H9 (cell line): ENCODE data around the gene TSPOAP1. TPM values are rescaled to one million over a fixed set of nuclear protein-coding genes. Genes with fewer than 3 reads are reported as not detected.

Experiments used
- DNase-seq: peaks from one replicate; pipeline ENCODE4 v3.0.0-alpha.2; 2017
- H2AFZ ChIP-seq: one replicate; pipeline ENCODE4 v1.6.1; 2013; ENCODE audit warnings: mild to moderate bottlenecking, low read length, control low read depth, moderate library complexity
- H2AK5ac ChIP-seq: 2 replicates; pipeline ENCODE4 v1.6.1; 2013; ENCODE audit warnings: low read length, control low read depth, mixed read lengths; ENCODE audit not compliant: insufficient read length
- H2BK120ac ChIP-seq: one replicate; pipeline ENCODE4 v1.6.1; 2013; ENCODE audit warnings: low read depth, mild to moderate bottlenecking, low read length, control low read depth, inconsistent platforms; ENCODE audit not compliant: poor library complexity, severe bottlenecking
- H2BK12ac ChIP-seq: 2 replicates; pipeline ENCODE4 v1.6.1; 2013; ENCODE audit warnings: low read length, control low read depth, mixed read lengths, low read depth; ENCODE audit not compliant: insufficient read length
- H2BK15ac ChIP-seq: 2 replicates; pipeline ENCODE4 v1.6.1; 2013; ENCODE audit warnings: low read depth, low read length, control low read depth
- H2BK20ac ChIP-seq: one replicate; pipeline ENCODE4 v1.6.1; 2013; ENCODE audit warnings: low read depth, mild to moderate bottlenecking, low read length, control low read depth, inconsistent platforms; ENCODE audit not compliant: poor library complexity, severe bottlenecking
- H2BK5ac ChIP-seq: 2 replicates; pipeline ENCODE4 v1.6.1; 2013; ENCODE audit warnings: low read length, control low read depth, mixed read lengths; ENCODE audit not compliant: insufficient read length
- H3K14ac ChIP-seq: 2 replicates; pipeline ENCODE4 v1.6.1; 2013; ENCODE audit warnings: low read length, control low read depth; ENCODE audit not compliant: insufficient read depth
- H3K18ac ChIP-seq: 2 replicates; pipeline ENCODE4 v1.6.1; 2013; ENCODE audit warnings: low read depth, mild to moderate bottlenecking, mixed read lengths, low read length, control low read depth; ENCODE audit not compliant: insufficient read length
- H3K23ac ChIP-seq: 2 replicates; pipeline ENCODE4 v1.6.1; 2013; ENCODE audit warnings: low read length, control low read depth, mixed read lengths, low read depth; ENCODE audit not compliant: insufficient read length
- H3K23me2 ChIP-seq: 2 replicates; pipeline ENCODE4 v1.6.1; 2013; ENCODE audit warnings: low read depth, mild to moderate bottlenecking, mixed read lengths, low read length, control low read depth; ENCODE audit not compliant: insufficient read length, poor library complexity, severe bottlenecking
- H3K27ac ChIP-seq: 2 replicates; pipeline ENCODE4 v1.5.1; 2013; ENCODE audit warnings: low read length, control low read depth, mixed read lengths, low read depth; ENCODE audit not compliant: insufficient read length
- H3K27me3 ChIP-seq: 2 replicates; pipeline ENCODE4 v1.6.1; 2013; ENCODE audit warnings: low read length, control low read depth, inconsistent platforms; ENCODE audit not compliant: insufficient read depth
- H3K4ac ChIP-seq: 2 replicates; pipeline ENCODE4 v1.6.1; 2013; ENCODE audit warnings: low read depth, mild to moderate bottlenecking, control low read depth, inconsistent platforms, low read length, moderate library complexity
- H3K4me1 ChIP-seq: 2 replicates; pipeline ENCODE4 v1.6.1; 2013; ENCODE audit warnings: low read length, control low read depth, inconsistent platforms; ENCODE audit not compliant: insufficient read depth
- H3K4me2 ChIP-seq: 2 replicates; pipeline ENCODE4 v1.6.1; 2013; ENCODE audit warnings: low read length, control low read depth, mixed read lengths; ENCODE audit not compliant: insufficient read length, insufficient read depth
- H3K56ac ChIP-seq: 2 replicates; pipeline ENCODE4 v1.6.1; 2013; ENCODE audit warnings: low read depth, mild to moderate bottlenecking, mixed read lengths, low read length, control low read depth; ENCODE audit not compliant: insufficient read length
- H3K79me1 ChIP-seq: 2 replicates; pipeline ENCODE4 v1.6.1; 2013; ENCODE audit warnings: low read depth, mild to moderate bottlenecking, moderate library complexity, low read length, control low read depth, inconsistent platforms; ENCODE audit not compliant: insufficient read depth, poor library complexity, severe bottlenecking
- H3K79me2 ChIP-seq: 2 replicates; pipeline ENCODE4 v1.6.1; 2013; ENCODE audit warnings: low read length, control low read depth, inconsistent platforms; ENCODE audit not compliant: insufficient read depth
- H3K9ac ChIP-seq: 2 replicates; pipeline ENCODE4 v1.6.1; 2013; ENCODE audit warnings: low read length, control low read depth, mixed read lengths; ENCODE audit not compliant: insufficient read length; ENCODE audit errors: extremely low read depth
- H3K9me3 ChIP-seq: one replicate; pipeline ENCODE4 v1.6.1; 2013; ENCODE audit warnings: low read depth, low read length, inconsistent platforms; ENCODE audit not compliant: control insufficient read depth
- H3T11ph ChIP-seq: one replicate; pipeline ENCODE4 v1.6.1; 2013; ENCODE audit warnings: mild to moderate bottlenecking, low read length, control low read depth, inconsistent platforms
- H4K20me1 ChIP-seq: one replicate; pipeline ENCODE4 v1.6.1; 2013; ENCODE audit not compliant: control insufficient read depth, insufficient read length, insufficient read depth
- H4K5ac ChIP-seq: 2 replicates; pipeline ENCODE4 v1.6.1; 2013; ENCODE audit warnings: low read depth, mild to moderate bottlenecking, mixed read lengths, low read length, control low read depth; ENCODE audit not compliant: insufficient read length
- H4K8ac ChIP-seq: replicated peaks from 2 replicates; pipeline ENCODE4 v1.6.1; 2013; ENCODE audit warnings: low read length, control low read depth, mixed read lengths, low read depth; ENCODE audit not compliant: insufficient read length
- H4K91ac ChIP-seq: 2 replicates; pipeline ENCODE4 v1.6.1; 2013; ENCODE audit warnings: low read depth, mild to moderate bottlenecking, moderate library complexity, mixed read lengths, low read length, control low read depth; ENCODE audit not compliant: insufficient read length
- H3K27ac Mint-ChIP-seq, 3 experiments: 2 replicates in 2 of 3; 3 replicates in 1 of 3; pipeline ENCODE4 v1.8.0; 2020 to 2021; ENCODE audit warnings: mixed read lengths in 3 of 3, mild to moderate bottlenecking in 1 of 3, moderate library complexity in 1 of 3
- H3K27me3 Mint-ChIP-seq: 2 replicates; pipeline ENCODE4 v1.8.0; 2021; ENCODE audit warnings: low read depth, mild to moderate bottlenecking, moderate library complexity, mixed read lengths
- H3K36me3 Mint-ChIP-seq, 3 experiments: 2 replicates in 2 of 3; 3 replicates in 1 of 3; pipeline ENCODE4 v1.8.0; 2020 to 2021; ENCODE audit warnings: low read depth in 3 of 3, mixed read lengths in 3 of 3; ENCODE audit not compliant: insufficient read depth in 1 of 3
- H3K4me1 Mint-ChIP-seq, 2 experiments: 2 replicates each; pipeline ENCODE4 v1.8.0; 2020; ENCODE audit warnings: mixed read lengths in 2 of 2
- H3K4me3 Mint-ChIP-seq, 2 experiments: 2 replicates in 1 of 2; 3 replicates in 1 of 2; pipeline ENCODE4 v1.8.0; 2020 to 2021; ENCODE audit warnings: mild to moderate bottlenecking in 2 of 2, mixed read lengths in 2 of 2, moderate library complexity in 1 of 2
- H3K9me3 Mint-ChIP-seq, 2 experiments: 2 replicates in 1 of 2; 3 replicates in 1 of 2; pipeline ENCODE4 v1.8.0; 2020; ENCODE audit warnings: mild to moderate bottlenecking in 2 of 2, mixed read lengths in 2 of 2, moderate library complexity in 1 of 2
- CTCF ChIP-seq: fragments of 200-600 bp; sonication (generic); conservative IDR thresholded peaks from 3 replicates; pipeline ENCODE4 v1.8.0; 2021; ENCODE audit warnings: antibody characterized with exemption, mild to moderate bottlenecking
- WGBS: extraction: QIAGEN DNeasy Blood & Tissue Kit; methylation state at CpG from one replicate; pipeline ENCODE4 v1.1.7; 2013; ENCODE audit warnings: missing lambda C conversion rate, low lambda C conversion rate, mixed read lengths; ENCODE audit not compliant: insufficient read length; ENCODE audit errors: extremely low coverage; 5-methylcytosine and 5-hydroxymethylcytosine counted together
- total RNA-seq: library from RNA; stranded (reverse); gene quantifications from 2 replicates; pipeline ENCODE4 v1.2.1, GENCODE V29; 2021

TSPOAP1 gene
- total RNA-seq, 1 experiment from 2014 or later = 17.3 TPM

GRCh38 chr17:58268326-58268725, 60.3 kb downstream of the TSPOAP1 start:
- Mint-ChIP-seq H3K4me1 (no peaks in the 10 kb centered on the region), H3K4me3 (no peak overlapping the region; a peak in 1 of 5 replicates), H3K36me3 (no peaks in the 10 kb centered on the region), H3K9me3 (no peaks in the 10 kb centered on the region), H3K27me3 (peaks cover 30% of the 10 kb centered on the region), H3K27ac (no peak overlapping the region)
- no peak for DNase-seq
- H2AFZ ChIP-seq = no peak overlapping the region
- H3T11ph ChIP-seq = no peak overlapping the region
- no peaks in the 10 kb centered on the region for H3K23me2 ChIP-seq
- no peaks in the 10 kb centered on the region for H3K4me1 ChIP-seq
- H4K20me1 ChIP-seq = no peaks in the 10 kb centered on the region
- WGBS = no CpG with 5 or more reads among the region's 12 CpGs
- H2BK120ac ChIP-seq = no peak overlapping the region
- H3K23ac ChIP-seq = no peak overlapping the region
- H2BK20ac ChIP-seq = no peak overlapping the region
- no peak overlapping the region for H4K5ac ChIP-seq
- H2AK5ac ChIP-seq = no peak overlapping the region
- H2BK12ac ChIP-seq = no peak overlapping the region
- H3K27me3 ChIP-seq = no peaks in the 10 kb centered on the region
- H3K79me1 ChIP-seq = no peaks in the 10 kb centered on the region
- H4K8ac ChIP-seq = no peak overlapping the region
- H3K14ac ChIP-seq = no peak overlapping the region
- no peak overlapping the region for H3K9ac ChIP-seq
- no peak for TF ChIP-seq CTCF
- no peak overlapping the region for H2BK5ac ChIP-seq
- no peaks in the 10 kb centered on the region for H3K79me2 ChIP-seq
- no peak overlapping the region for H3K18ac ChIP-seq
- no peak overlapping the region for H4K91ac ChIP-seq
- H3K56ac ChIP-seq = no peak overlapping the region
- H3K9me3 ChIP-seq = no peaks in the 10 kb centered on the region
- H3K4me2 ChIP-seq = no peak overlapping the region
- H3K27ac ChIP-seq = no peak overlapping the region
- no peak overlapping the region for H2BK15ac ChIP-seq
- no peak overlapping the region for H3K4ac ChIP-seq
